Esophagus squamous epithelium (tissue), 4 donors: ENCODE results near the gene CYP2C19.

Source experiments
- CTCF ChIP-seq, 6 experiments: fragments of 450-650 bp in 4 of 6; fragments of 200-600 bp in 2 of 6; sonication (generic) in 2 of 6; IDR thresholded peaks; one replicate each; pipeline ENCODE4 v1.5.1; 2016 to 2019; ENCODE audit warnings: antibody characterized with exemption in 6 of 6, mild to moderate bottlenecking in 4 of 6, moderate library complexity in 4 of 6
- POLR2A ChIP-seq, 4 donors: fragments of 450-650 bp; IDR thresholded peaks; one replicate each; pipeline ENCODE4 v1.6.1; 2017; ENCODE audit warnings: antibody characterized with exemption in 4 of 4, mild to moderate bottlenecking in 4 of 4, moderate library complexity in 3 of 4

- TF ChIP-seq CTCF (IDR thresholded peaks at IDR 0.05) (no peak), POLR2A (IDR thresholded peaks at IDR 0.05) (no peak)
Observed at GRCh38 chr10:94889123-94889522, 126.6 kb downstream of the CYP2C19 start.
